ENCODE data around the gene CANX. TPM values are rescaled to one million over a fixed set of nuclear protein-coding genes. Genes with fewer than 3 reads are reported as not detected.
"Not testable (repeated sequence)": the region's sequence is repeated elsewhere in the genome, so short reads cannot be mapped to it uniquely, and the experiment has no call there.

CANX gene
- total and polyA plus RNA-seq, 8 donors, result 66.3 to 633 (median 469) TPM

DNA sequence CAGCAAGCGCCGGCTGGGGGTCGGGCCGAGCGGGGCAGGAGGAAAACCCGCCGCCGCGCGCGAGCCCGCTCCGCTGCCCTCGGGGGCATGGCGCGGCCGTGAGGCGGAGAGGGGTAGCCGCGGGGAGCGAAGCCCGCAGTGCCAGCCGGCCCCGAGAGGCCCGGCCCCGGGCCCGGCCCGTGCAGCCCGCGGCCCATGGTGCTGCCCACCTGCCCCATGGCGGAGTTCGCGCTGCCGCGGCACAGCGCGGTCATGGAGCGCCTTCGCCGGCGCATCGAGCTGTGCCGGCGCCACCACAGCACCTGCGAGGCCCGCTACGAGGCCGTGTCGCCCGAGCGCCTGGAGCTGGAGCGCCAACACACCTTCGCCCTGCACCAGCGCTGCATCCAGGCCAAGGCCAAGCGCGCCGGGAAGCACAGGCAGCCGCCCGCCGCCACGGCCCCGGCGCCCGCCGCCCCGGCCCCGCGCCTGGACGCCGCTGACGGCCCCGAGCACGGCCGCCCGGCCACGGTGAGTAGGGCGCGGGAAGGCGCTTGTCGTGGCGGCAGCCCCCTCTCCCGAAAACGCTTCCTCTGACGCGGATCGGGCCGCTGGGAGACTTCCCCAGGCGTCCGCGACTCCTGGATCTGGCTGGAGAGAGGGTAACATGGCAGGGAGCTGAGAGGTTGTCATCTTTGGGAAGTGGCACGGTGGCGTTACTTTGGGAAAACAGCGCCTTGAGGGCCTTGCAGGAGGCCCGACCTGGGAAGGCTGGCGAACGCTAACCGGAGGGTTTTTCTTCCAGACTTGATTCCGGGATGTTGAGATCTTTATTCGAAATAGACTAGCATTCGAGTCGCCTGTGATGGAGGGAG, 34.4 kb downstream of the CANX start:
- Histone ChIP-seq H3K27me3 (no peaks in the 10 kb centered on the region), H3K4me1 (peaks cover 8 to 33% (median 21%) of the 10 kb centered on the region in 3 donors), H3K27ac (peak overlapping the region; percentile 74 to 90 (median 89)), H3K4me3 (peak overlapping the region; percentile 55 to 90 (median 85)), H3K36me3 (peaks cover 4 to 18% (median 13%) of the 10 kb centered on the region in 3 donors), H3K9me3 (no peaks in the 10 kb centered on the region)
- DNase-seq (peak; percentile 40 to 77 (median 70)), ATAC-seq (peak; percentile 41 to 66 (median 52)), FAIRE-seq (no peak)
- WGBS, 2 donors, result 0% methylated on average over 71 to 101 of the region's 101 CpGs
- intact Hi-C loops (cut with DNase I), result no loop called here
- TF ChIP-seq, protein P1, sequence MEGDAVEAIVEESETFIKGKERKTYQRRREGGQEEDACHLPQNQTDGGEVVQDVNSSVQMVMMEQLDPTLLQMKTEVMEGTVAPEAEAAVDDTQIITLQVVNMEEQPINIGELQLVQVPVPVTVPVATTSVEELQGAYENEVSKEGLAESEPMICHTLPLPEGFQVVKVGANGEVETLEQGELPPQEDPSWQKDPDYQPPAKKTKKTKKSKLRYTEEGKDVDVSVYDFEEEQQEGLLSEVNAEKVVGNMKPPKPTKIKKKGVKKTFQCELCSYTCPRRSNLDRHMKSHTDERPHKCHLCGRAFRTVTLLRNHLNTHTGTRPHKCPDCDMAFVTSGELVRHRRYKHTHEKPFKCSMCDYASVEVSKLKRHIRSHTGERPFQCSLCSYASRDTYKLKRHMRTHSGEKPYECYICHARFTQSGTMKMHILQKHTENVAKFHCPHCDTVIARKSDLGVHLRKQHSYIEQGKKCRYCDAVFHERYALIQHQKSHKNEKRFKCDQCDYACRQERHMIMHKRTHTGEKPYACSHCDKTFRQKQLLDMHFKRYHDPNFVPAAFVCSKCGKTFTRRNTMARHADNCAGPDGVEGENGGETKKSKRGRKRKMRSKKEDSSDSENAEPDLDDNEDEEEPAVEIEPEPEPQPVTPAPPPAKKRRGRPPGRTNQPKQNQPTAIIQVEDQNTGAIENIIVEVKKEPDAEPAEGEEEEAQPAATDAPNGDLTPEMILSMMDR (IDR thresholded peaks at IDR 0.05), result no peak

DNA sequence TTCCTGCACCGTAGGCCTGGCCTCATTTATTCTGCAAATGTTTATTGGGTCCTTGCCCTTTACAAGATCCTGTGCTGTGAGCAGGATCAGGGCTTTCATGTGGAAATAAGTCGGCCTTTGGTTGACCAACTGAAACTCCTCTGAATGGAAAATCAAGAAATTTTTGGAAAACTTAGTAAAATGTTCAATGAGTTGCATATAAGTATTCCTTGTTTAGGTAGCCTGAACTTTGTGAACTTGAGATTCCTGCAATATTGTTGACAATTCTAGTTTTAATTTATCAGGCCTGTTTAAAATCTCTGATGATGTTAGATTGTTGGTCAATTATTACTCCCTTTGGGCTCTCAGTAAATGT, 35.0 kb downstream of the CANX start:
- ATAC-seq (no peak), DNase-seq (no peak), FAIRE-seq (no peak)
- TF ChIP-seq, protein P1 (IDR thresholded peaks at IDR 0.05), result no peak
- Histone ChIP-seq H3K27me3 (no peaks in the 10 kb centered on the region), H3K9me3 (no peaks in the 10 kb centered on the region), H3K4me1 (peaks cover 8 to 38% (median 26%) of the 10 kb centered on the region in 3 donors), H3K4me3 (peak overlapping the region; percentile 55 to 90 (median 85)), H3K36me3 (peaks cover under 1 to 17% (median 7%) of the 10 kb centered on the region in 3 donors), H3K27ac (peak overlapping the region in 2 of 4 donors; percentile 89 to 90)
- intact Hi-C loops (cut with DNase I), result no loop called here
- WGBS, 2 donors, result 1 to 2% methylated on average over 2 of the region's 2 CpGs

- 68 to 76% methylated on average over 12 of the region's 12 CpGs for WGBS, 2 donors
- Histone ChIP-seq H3K9me3 (no peaks in the 10 kb centered on the region), H3K36me3 (peaks cover 0 to 9% (median 0%) of the 10 kb centered on the region in 3 donors), H3K4me3 (peak overlapping the region in 2 of 4 donors; percentile 81 to 90), H3K27ac (peak overlapping the region in 1 of 4 donors; percentile 90), H3K27me3 (no peaks in the 10 kb centered on the region), H3K4me1 (peaks cover 8 to 38% (median 26%) of the 10 kb centered on the region in 3 donors)
- ATAC-seq (no peak), FAIRE-seq (no peak), DNase-seq (no peak)
- intact Hi-C loops (cut with DNase I), result no loop called here
- TF ChIP-seq, protein P1 (IDR thresholded peaks at IDR 0.05), result no peak
Observed at GRCh38 chr5:179734536-179735164, 35.9 kb downstream of the CANX start.

DNA sequence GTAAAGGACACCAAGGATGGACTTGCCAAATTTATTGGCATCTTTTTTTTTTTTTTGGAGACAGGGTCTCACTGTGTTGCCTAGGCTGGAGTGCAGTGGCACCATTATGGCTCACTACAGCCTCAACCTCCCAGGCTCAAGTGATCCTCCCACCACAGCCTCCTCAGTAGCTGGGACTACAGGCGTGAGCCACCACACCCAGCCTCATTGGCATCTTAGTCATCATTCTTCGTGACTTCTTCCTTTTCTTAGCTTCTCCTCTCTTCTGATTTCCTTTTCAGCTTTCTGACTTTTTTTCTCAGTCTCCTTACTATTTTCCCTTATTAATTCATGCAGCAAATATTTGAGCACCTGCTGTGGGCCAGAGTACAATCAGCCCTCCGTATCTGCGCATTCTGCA, 40.0 kb downstream of the CANX start:
- Histone ChIP-seq H3K4me3 (no peak overlapping the region), H3K27me3 (no peaks in the 10 kb centered on the region), H3K9me3 (no peaks in the 10 kb centered on the region), H3K36me3 (no peaks in the 10 kb centered on the region), H3K27ac (no peak overlapping the region), H3K4me1 (peaks cover 8 to 31% (median 26%) of the 10 kb centered on the region in 3 donors)
- ATAC-seq (no peak), DNase-seq (no peak), FAIRE-seq (no peak)
- intact Hi-C loops (cut with DNase I), result no loop called here
- 90 to 95% methylated on average over 4 of the region's 4 CpGs for WGBS, 2 donors
- TF ChIP-seq, protein P1 (IDR thresholded peaks at IDR 0.05), result no peak

- H3K27ac ChIP-seq; FAIRE-seq; H3K36me3 ChIP-seq; H3K4me1 ChIP-seq; ATAC-seq; H3K9me3 ChIP-seq; H3K4me3 ChIP-seq; intact Hi-C loops (cut with DNase I); DNase-seq; H3K27me3 ChIP-seq: not testable (repeated sequence)
- WGBS, 2 donors, result 90 to 95% methylated on average over 7 of the region's 7 CpGs
Observed at GRCh38 chr5:179744106-179744505, 45.3 kb downstream of the CANX start.
